Caco-2 (cell line): ENCODE results near the gene CR1L. TPM values are rescaled to one million over a fixed set of nuclear protein-coding genes. Genes with fewer than 3 reads are reported as not detected.
"Not testable (repeated sequence)": the region's sequence is repeated elsewhere in the genome, so short reads cannot be mapped to it uniquely, and the experiment has no call there.

Source experiments
- BruUV-seq: library from RNA; stranded (reverse); fragments of 400-500 nt; replicated peaks from 2 replicates; lab custom pipeline; 2021; lab: Mats Ljungman, UMichigan
- CTCF ChIA-PET: fragments of 300-600 bp; sonication (Branson Sonifier 250); formaldehyde crosslinking; loops from one replicate; lab custom pipeline; 2022; ENCODE audit warnings: antibody characterized with exemption; lab: Charles Lee
- POLR2A ChIA-PET: fragments of 300-600 bp; sonication (Branson Sonifier 250); formaldehyde crosslinking; loops from one replicate; lab custom pipeline; 2022; ENCODE audit warnings: antibody characterized with exemption; lab: Charles Lee
- DNase-seq, 2 experiments: peaks; one replicate each; pipeline versions ENCODE4 v3.0.0 to v3.0.0-alpha.2; 2020 to 2022
- H3K27me3 ChIP-seq: replicated peaks from 2 replicates; pipeline ENCODE4 v1.6.0; 2011; ENCODE audit warnings: low read length; ENCODE audit not compliant: control insufficient read depth, insufficient read depth
- H3K36me3 ChIP-seq: 2 replicates; pipeline ENCODE4 v1.5.1; 2011; ENCODE audit warnings: low read length; ENCODE audit not compliant: control insufficient read depth, insufficient read depth
- H3K4me1 ChIP-seq: fragments of 250-450 bp; sonication (Bioruptor Pico); 2 replicates; pipeline ENCODE4 v1.5.1; 2020; ENCODE audit warnings: mild to moderate bottlenecking
- H3K4me3 ChIP-seq: 2 replicates; pipeline ENCODE4 v1.5.1; 2011; ENCODE audit warnings: low read depth, mild to moderate bottlenecking, control low read depth, low read length
- H3K9me3 ChIP-seq: fragments of 250-450 bp; sonication (Bioruptor Pico); 2 replicates; pipeline ENCODE4 v1.5.1; 2020; ENCODE audit warnings: mild to moderate bottlenecking, moderate library complexity
- H3K27ac Mint-ChIP-seq: one replicate; pipeline ENCODE4 v1.8.0; 2022; ENCODE audit warnings: mixed read lengths; ENCODE audit not compliant: unreplicated experiment
- H3K27me3 Mint-ChIP-seq: one replicate; pipeline ENCODE4 v1.8.0; 2022; ENCODE audit warnings: mixed read lengths; ENCODE audit not compliant: insufficient read depth, unreplicated experiment
- H3K36me3 Mint-ChIP-seq: one replicate; pipeline ENCODE4 v1.8.0; 2022; ENCODE audit warnings: mild to moderate bottlenecking, mixed read lengths; ENCODE audit not compliant: insufficient read depth, unreplicated experiment
- H3K4me1 Mint-ChIP-seq: one replicate; pipeline ENCODE4 v1.8.0; 2022; ENCODE audit warnings: low read depth, mixed read lengths; ENCODE audit not compliant: unreplicated experiment
- H3K4me3 Mint-ChIP-seq: one replicate; pipeline ENCODE4 v1.8.0; 2022; ENCODE audit warnings: mild to moderate bottlenecking, moderate library complexity, mixed read lengths; ENCODE audit not compliant: unreplicated experiment
- H3K9me3 Mint-ChIP-seq: one replicate; pipeline ENCODE4 v1.8.0; 2022; ENCODE audit warnings: mixed read lengths; ENCODE audit not compliant: unreplicated experiment
- CTCF ChIP-seq, 2 experiments: fragments of 200-600 bp in 1 of 2; IDR thresholded peaks; 1 replicate in 1 of 2; 2 replicates in 1 of 2; pipeline versions ENCODE4 v1.5.1 to v1.8.0; 2011 to 2022; ENCODE audit warnings: antibody characterized with exemption in 1 of 2, control low read depth in 1 of 2, inconsistent platforms in 1 of 2, low read depth in 1 of 2, low read length in 1 of 2, mild to moderate bottlenecking in 1 of 2, moderate library complexity in 1 of 2; ENCODE audit not compliant: insufficient read depth in 1 of 2, severe bottlenecking in 1 of 2, unreplicated experiment in 1 of 2
- intact Hi-C: fragments of 100-400 bp; cut with micrococcal nuclease; formaldehyde crosslinking; loops from one replicate; pipeline ENCODE4 v1.10.0; 2022; ENCODE audit not compliant: unreplicated experiment
- total RNA-seq: library from RNA; stranded (reverse); gene quantifications from 2 replicates; pipeline ENCODE4 v1.2.3, GENCODE V29; 2022

Gene CR1L
- total RNA-seq, 1 experiment from 2014 or later, result not detected

- no peak overlapping the region for H3K4me3 ChIP-seq
- H3K4me1 ChIP-seq, result no peaks in the 10 kb centered on the region
- no peak for TF ChIP-seq CTCF (IDR thresholded peaks at IDR 0.05; ENCODE audit: insufficient read depth in 1 of 2, low read depth in 1 of 2, low read length in 1 of 2, severe bottlenecking in 1 of 2, unreplicated experiment in 1 of 2)
- intact Hi-C loops, result no loop called here
- Mint-ChIP-seq H3K4me3 (no peak overlapping the region), H3K27me3 (peaks cover 10% of the 10 kb centered on the region), H3K27ac (no peak overlapping the region), H3K4me1 (no peaks in the 10 kb centered on the region), H3K36me3 (no peaks in the 10 kb centered on the region), H3K9me3 (no peaks in the 10 kb centered on the region)
- H3K27me3 ChIP-seq, result no peaks in the 10 kb centered on the region
- no peaks in the 10 kb centered on the region for H3K36me3 ChIP-seq
- H3K9me3 ChIP-seq, result no peaks in the 10 kb centered on the region
- POLR2A ChIA-PET, result no interaction called here
- CTCF ChIA-PET, result no interaction called here
- DNase-seq, result peak in 1 of 2 experiments; percentile 17
- BruUV-seq, result no TSS peak
These were observed 14.7 kb downstream of the CR1L start for GRCh38 chr1:207659545-207660153.

- H3K27me3 Mint-ChIP-seq, result peaks cover 10% of the 10 kb centered on the region
- H3K27ac Mint-ChIP-seq, H3K36me3 Mint-ChIP-seq, H3K9me3 Mint-ChIP-seq, H3K9me3 ChIP-seq, POLR2A ChIA-PET, H3K27me3 ChIP-seq, DNase-seq, H3K4me1 ChIP-seq, H3K36me3 ChIP-seq, intact Hi-C loops, BruUV-seq, H3K4me3 Mint-ChIP-seq, CTCF ChIA-PET, H3K4me3 ChIP-seq, H3K4me1 Mint-ChIP-seq: not testable (repeated sequence)
These were observed 16.5 kb downstream of the CR1L start for GRCh38 chr1:207661420-207661819.

- ChIA-PET POLR2A (no interaction called here), CTCF (interaction anchor here (1.0 kb wide), 1 partner anchor 46 kb away, joined by 4 read pairs; no protein-coding TSS in a partner anchor)
- no peaks in the 10 kb centered on the region for H3K9me3 ChIP-seq
- H3K27me3 Mint-ChIP-seq, result peaks cover 5% of the 10 kb centered on the region
- intact Hi-C loops, result no loop called here
- no TSS peak for BruUV-seq
- no peaks in the 10 kb centered on the region for H3K36me3 ChIP-seq
- DNase-seq, result no peak
- no peaks in the 10 kb centered on the region for H3K4me1 Mint-ChIP-seq
- no peak overlapping the region for H3K4me3 ChIP-seq
- H3K36me3 Mint-ChIP-seq, result no peaks in the 10 kb centered on the region
- H3K9me3 Mint-ChIP-seq, result peaks cover 16% of the 10 kb centered on the region
- no peak overlapping the region for H3K27ac Mint-ChIP-seq
- H3K4me1 ChIP-seq, result no peaks in the 10 kb centered on the region
- no peaks in the 10 kb centered on the region for H3K27me3 ChIP-seq
- no peak for TF ChIP-seq CTCF (IDR thresholded peaks at IDR 0.05; ENCODE audit: insufficient read depth in 1 of 2, low read depth in 1 of 2, low read length in 1 of 2, severe bottlenecking in 1 of 2, unreplicated experiment in 1 of 2)
- H3K4me3 Mint-ChIP-seq, result no peak overlapping the region
These were observed 21.4 kb downstream of the CR1L start for GRCh38 chr1:207666342-207666741.
